NCI-H82 treated with DMSO at 0.1 percent for 48 hours (cell line): ENCODE data around the gene ACKR3.

ENCODE experiments used
- DNase-seq: peaks from one replicate; lab custom pipeline; 2025; ENCODE audit not compliant: unreplicated experiment; lab: John Stamatoyannopoulos, UW

The ACKR3 gene

DNA sequence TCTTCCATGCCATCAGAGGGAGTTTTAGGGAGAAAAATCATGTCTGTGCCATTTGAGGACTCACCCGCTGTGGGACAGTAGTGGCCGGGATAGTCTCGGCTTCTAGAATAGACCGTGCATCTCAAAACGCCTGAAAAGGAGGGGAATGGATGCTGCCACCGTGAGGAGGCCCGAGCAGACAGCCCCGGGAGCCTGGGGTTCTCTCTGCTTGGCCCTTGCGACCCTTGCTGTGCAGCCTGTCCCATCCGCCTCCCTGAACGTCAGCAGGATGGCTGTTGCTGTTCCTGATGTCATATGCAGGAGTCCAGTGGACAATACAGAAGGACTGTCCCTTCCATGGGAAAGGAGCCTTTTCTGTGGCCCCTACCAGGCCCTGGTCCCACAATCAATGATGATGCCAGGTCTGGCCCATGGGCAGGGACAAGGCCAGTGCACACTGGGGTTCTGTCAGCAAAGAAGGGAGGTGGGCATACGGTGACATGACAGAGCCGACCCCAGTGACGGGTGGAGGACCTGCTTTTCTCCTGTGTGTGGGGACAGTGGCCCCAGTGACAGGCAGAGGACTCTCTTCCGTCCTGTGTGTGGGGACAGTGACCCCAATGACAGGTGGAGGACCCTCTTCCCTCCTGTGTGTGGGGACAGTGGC is 58.8 kb downstream of the ACKR3 start:
- no peak for DNase-seq

DNA sequence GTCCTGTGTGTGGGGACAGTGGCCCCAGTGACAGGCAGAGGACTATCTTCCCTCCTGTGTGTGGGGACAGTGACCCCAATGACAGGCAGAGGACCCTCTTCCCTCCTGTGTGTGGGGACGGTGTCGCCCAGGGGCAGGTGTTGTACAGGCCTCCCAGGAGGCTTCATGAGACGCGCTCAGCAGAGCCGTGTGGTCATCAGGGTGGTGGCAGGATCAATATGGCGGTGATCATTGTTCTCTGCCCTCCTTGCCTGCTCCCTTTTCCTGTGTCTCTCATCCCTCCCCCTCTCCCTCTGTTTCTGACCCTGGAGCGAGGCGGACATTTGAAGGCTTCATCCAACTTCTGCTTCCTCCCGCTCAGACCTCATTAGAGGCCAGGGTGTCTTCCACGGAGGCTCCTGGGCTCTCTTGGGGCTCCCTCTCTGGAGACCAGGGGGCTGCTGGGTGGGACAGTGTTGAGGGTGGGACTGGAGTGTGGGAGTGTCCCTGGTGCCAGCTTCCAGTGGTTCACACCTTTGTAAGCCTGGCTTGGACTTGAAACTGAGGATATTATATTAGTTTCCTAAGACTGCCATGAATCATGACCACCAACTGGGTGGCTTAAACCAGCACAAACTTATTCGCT is 59.5 kb downstream of the ACKR3 start:
- no peak for DNase-seq

DNA sequence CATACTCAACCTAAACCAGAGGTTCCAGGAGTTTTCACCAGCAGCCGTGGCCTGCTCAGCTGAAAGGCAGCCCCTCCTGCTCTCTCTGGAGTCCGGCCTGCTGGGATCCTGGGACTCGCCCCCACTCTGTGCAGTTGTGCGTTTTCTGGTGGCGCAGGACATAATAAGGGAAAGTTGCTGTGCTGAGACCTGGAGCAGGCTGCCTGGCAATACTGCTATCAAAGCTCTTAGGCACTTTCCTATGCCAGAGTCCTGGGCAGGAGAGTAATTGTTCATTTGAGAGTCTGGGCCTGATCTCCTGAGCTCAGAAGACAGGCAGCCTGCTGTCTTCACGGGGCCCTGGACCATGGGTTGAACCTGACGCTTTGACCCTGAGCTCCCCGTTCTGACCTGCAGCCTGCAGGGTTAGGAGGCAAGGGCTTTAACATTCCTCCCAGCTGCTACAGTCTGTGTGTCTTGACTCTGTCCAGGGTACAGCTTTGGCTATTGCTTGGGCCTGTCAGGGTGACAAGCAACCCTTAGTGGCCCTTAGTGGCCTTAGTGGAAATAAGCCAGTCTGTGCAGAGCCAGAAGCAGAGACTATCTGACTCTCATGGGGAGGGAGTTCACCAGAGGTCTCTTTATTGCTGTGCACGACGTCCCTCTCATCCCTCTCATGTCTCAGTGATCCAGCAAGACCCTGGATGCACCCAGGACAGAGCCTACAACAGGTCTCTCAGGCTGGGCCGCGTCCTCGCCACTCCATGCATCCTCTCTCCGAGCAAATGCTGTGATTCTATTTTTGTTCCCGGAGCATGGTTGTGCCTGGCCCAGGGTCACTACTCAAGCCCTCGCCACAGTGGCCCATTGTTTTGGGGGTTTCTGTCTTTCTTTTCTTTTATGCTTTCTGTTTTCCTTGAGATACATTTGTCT is 60.6 kb downstream of the ACKR3 start:
- no peak for DNase-seq

DNA sequence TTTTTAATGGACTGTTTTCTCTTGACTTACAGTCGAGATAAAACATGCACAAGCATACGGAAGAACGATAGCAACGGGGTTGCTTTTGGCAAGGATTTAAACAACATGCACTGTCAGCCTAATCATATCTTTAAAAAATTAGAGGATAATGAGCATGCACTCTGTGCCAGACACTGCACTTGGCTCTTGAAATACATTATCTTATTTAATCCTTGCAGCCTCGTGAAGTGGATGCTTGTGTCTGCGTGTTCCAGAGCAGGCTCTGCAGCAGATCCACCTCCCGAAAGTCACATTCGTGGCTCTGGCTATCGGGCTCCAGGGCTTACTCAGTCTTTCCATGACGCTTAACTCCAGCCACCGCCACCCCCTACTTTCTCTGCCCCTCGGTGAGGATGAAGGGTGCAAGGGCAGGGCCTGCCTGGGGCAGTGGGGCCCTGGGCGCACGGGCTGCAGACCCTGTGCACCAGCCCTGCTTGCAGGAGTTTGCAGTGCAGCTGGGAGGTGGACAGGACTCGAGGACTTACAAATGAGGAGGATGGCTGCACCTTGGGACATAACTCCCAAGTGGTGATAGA is 61.7 kb downstream of the ACKR3 start:
- DNase-seq = no peak

DNA sequence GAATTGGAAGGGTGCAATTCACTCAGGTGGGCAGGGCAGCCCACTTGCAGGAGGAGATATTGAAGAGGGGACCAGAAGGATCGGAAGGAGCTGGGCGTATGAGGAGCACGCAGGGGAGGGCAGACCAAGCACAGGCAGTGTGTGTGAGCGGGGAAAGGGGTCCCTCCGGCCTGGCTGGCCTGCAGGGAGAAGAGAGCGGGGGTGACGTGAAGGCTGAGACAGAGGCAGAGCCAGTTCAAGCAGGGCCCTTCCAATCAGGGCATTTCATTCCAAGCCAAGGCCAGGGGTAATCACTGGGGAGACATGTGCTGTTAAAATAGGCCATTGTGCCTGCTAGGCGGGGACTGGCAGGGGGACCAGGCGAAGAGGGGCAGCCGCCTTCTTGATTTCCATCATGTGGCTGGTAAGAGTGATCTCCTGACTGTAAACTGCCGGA is 62.2 kb downstream of the ACKR3 start:
- DNase-seq = no peak
